CD14-positive monocyte (primary cell): ENCODE data around the gene EEF1AKMT4. TPM values are rescaled to one million over a fixed set of nuclear protein-coding genes. Genes with fewer than 3 reads are reported as not detected.

Source experiments
- DNase-seq, 3 donors: peaks; one replicate each; pipeline ENCODE4 v3.0.0-alpha.2; 2011 to 2022
- H2AFZ ChIP-seq: 2 replicates; pipeline ENCODE4 v1.6.0; 2012; ENCODE audit warnings: mild to moderate bottlenecking, low read depth, low read length, inconsistent platforms; ENCODE audit not compliant: insufficient read depth, poor library complexity, severe bottlenecking
- H3K27ac ChIP-seq, 2 donors: 1 replicate in 1 of 2; 2 replicates in 1 of 2; pipeline ENCODE4 v1.5.1; 2012 to 2013; ENCODE audit warnings: low read length in 2 of 2, control low read depth in 1 of 2, inconsistent platforms in 1 of 2, low read depth in 1 of 2, mild to moderate bottlenecking in 1 of 2
- H3K27me3 ChIP-seq, 2 donors: one replicate each; pipeline versions ENCODE4 v1.6.0 to v1.6.1; 2011 to 2013; ENCODE audit warnings: low read length in 2 of 2; ENCODE audit not compliant: control insufficient read depth in 2 of 2, insufficient read depth in 2 of 2
- H3K36me3 ChIP-seq, 2 donors: replicated peaks in 1 of 2; 1 replicate in 1 of 2; 2 replicates in 1 of 2; pipeline versions ENCODE4 v1.5.1 to v1.6.1; 2012 to 2013; ENCODE audit warnings: low read length in 2 of 2, control low read depth in 1 of 2, inconsistent platforms in 1 of 2, mild to moderate bottlenecking in 1 of 2; ENCODE audit not compliant: insufficient read depth in 2 of 2, control insufficient read depth in 1 of 2
- H3K4me1 ChIP-seq, 2 donors: 1 replicate in 1 of 2; 2 replicates in 1 of 2; pipeline versions ENCODE4 v1.5.1 to v1.6.1; 2012 to 2013; ENCODE audit warnings: low read length in 2 of 2, control low read depth in 1 of 2, inconsistent platforms in 1 of 2, mild to moderate bottlenecking in 1 of 2, moderate library complexity in 1 of 2; ENCODE audit not compliant: insufficient read depth in 2 of 2, control insufficient read depth in 1 of 2
- H3K4me2 ChIP-seq: replicated peaks from 2 replicates; pipeline ENCODE3; 2012; ENCODE audit warnings: low read length, moderate library complexity, mild to moderate bottlenecking; ENCODE audit not compliant: poor library complexity, severe bottlenecking; ENCODE audit errors: extremely low read depth
- H3K4me3 ChIP-seq, 3 experiments: fragments of 200-600 bp in 1 of 3; sonication (generic) in 1 of 3; replicated peaks in 1 of 3; 1 replicate in 2 of 3; 2 replicates in 1 of 3; pipeline ENCODE4 v1.5.1; 2011 to 2013; ENCODE audit warnings: low read length in 3 of 3, mild to moderate bottlenecking in 3 of 3, control low read depth in 2 of 3, low read depth in 2 of 3, inconsistent platforms in 1 of 3, moderate library complexity in 1 of 3
- H3K79me2 ChIP-seq: 2 replicates; pipeline ENCODE4 v1.6.0; 2012; ENCODE audit warnings: mild to moderate bottlenecking, control low read depth, inconsistent platforms, low read length, moderate library complexity; ENCODE audit not compliant: insufficient read depth
- H3K9ac ChIP-seq: 2 replicates; pipeline ENCODE4 v1.6.0; 2017; ENCODE audit warnings: low read length, mild to moderate bottlenecking; ENCODE audit not compliant: insufficient read depth, poor library complexity, severe bottlenecking
- H3K9me3 ChIP-seq, 2 donors: replicated peaks in 1 of 2; 1 replicate in 1 of 2; 2 replicates in 1 of 2; pipeline versions ENCODE4 v1.5.1 to v1.6.1; 2012 to 2013; ENCODE audit warnings: low read length in 2 of 2, control low read depth in 1 of 2; ENCODE audit not compliant: control insufficient read depth in 1 of 2, insufficient read depth in 1 of 2
- H4K20me1 ChIP-seq: 2 replicates; pipeline ENCODE4 v1.6.0; 2012; ENCODE audit warnings: mild to moderate bottlenecking, low read length, control low read depth, moderate library complexity; ENCODE audit not compliant: insufficient read depth
- H3K27ac Mint-ChIP-seq, 7 donors: one replicate each; pipeline ENCODE4 v1.8.0; 2020; ENCODE audit warnings: mild to moderate bottlenecking in 7 of 7, mixed read lengths in 7 of 7, moderate library complexity in 6 of 7, inconsistent platforms in 2 of 7
- H3K27me3 Mint-ChIP-seq, 3 donors: one replicate each; pipeline ENCODE4 v1.8.0; 2021 to 2022; ENCODE audit warnings: low read depth in 3 of 3, mild to moderate bottlenecking in 3 of 3, mixed read lengths in 3 of 3, moderate library complexity in 3 of 3, inconsistent platforms in 1 of 3
- H3K36me3 Mint-ChIP-seq, 2 donors: one replicate each; pipeline ENCODE4 v1.8.0; 2020; ENCODE audit warnings: mixed read lengths in 2 of 2, inconsistent platforms in 1 of 2, mild to moderate bottlenecking in 1 of 2
- H3K4me1 Mint-ChIP-seq: one replicate; pipeline ENCODE4 v1.8.0; 2020; ENCODE audit warnings: mild to moderate bottlenecking, mixed read lengths
- H3K4me3 Mint-ChIP-seq, 2 donors: one replicate each; pipeline ENCODE4 v1.8.0; 2020; ENCODE audit warnings: mild to moderate bottlenecking in 2 of 2, mixed read lengths in 2 of 2, moderate library complexity in 1 of 2
- H3K9me3 Mint-ChIP-seq, 7 donors: one replicate each; pipeline ENCODE4 v1.8.0; 2020 to 2022; ENCODE audit warnings: mixed read lengths in 7 of 7, mild to moderate bottlenecking in 6 of 7, moderate library complexity in 6 of 7, inconsistent platforms in 2 of 7
- WGBS: methylation state at CpG from one replicate; pipeline ENCODE4 v1.1.5; 2013; ENCODE audit warnings: missing lambda C conversion rate; ENCODE audit not compliant: insufficient coverage; 5-methylcytosine and 5-hydroxymethylcytosine counted together
- intact Hi-C, 2 donors: fragments of 100-400 bp; cut with micrococcal nuclease; formaldehyde crosslinking; loops; one replicate each; pipeline versions ENCODE4 v1.15.0 to v1.15.1; 2023
- polyA plus RNA-seq, 3 donors: library from polyadenylated mRNA; depleted of rRNA in 1 of 3; unstranded in 2 of 3; stranded (reverse) in 1 of 3; fragments of 300-500 nt in 2 of 3; fragments of >200 nt in 1 of 3; fragmentation: Illumina TruSeq in 2 of 3; gene quantifications; 1 replicate in 2 of 3; 2 replicates in 1 of 3; pipeline ENCODE4 v1.2.3, GENCODE V29; 2012 to 2021
- TF ChIP-seq, protein P1 (sequence below): fragments of 200-600 bp; IDR thresholded peaks from one replicate; pipeline ENCODE4 v1.8.0; 2022; ENCODE audit warnings: antibody characterized with exemption, mild to moderate bottlenecking

Gene EEF1AKMT4
- polyA plus RNA-seq, 3 donors, result 4.0 to 12.0 (median 7.3) TPM

DNA sequence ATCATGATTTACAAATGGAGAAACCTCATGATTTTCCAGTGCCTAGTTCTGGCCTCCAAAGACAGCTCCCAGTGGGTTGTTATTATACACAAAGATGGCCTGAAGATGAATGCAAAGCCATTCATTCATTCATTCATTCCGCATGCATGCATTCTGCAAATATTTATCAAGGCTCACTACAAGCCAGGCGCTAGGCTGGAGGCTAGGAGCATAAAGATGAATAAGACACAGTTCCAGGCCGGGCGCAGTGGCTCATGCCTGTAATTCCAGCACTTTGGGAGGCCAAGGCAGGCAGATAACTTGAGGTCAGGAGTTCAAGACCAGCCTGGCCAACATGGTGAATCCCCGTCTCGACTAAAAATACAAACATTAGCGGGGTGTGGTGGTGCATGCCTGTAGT, 47.1 kb downstream of the EEF1AKMT4 start:
- no peak overlapping the region for H3K4me3 Mint-ChIP-seq

DNA sequence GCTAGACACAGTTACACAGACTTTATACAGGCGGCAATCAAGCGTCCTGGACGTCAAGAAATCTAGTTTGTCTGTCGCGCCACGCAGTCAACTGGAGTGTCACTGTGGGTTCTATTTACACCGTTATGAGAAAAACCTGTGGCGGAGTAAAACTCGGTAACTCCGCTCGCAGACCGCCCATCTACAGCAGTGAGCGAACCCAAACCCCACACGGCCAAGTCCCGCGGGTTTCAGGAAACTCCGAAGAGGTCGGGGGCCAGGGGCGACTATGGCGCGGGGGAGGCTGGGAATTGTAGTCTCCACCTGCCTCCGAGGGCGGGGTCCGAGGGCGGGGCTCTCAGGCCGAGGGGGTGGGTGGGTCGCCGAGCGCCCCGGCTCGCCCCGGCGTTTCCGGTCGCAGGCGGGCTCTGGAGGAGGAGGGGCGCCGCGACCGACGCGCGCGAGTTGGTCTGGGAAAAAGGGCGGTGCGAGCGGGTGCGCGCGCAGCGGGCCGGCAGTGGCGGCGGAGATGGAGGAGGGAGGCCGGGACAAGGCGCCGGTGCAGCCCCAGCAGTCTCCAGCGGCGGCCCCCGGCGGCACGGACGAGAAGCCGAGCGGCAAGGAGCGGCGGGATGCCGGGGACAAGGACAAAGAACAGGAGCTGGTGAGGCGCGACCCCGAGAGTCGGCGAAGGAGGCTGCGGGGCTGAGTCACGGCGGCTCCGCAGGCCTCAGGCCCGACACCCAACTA, 49.5 kb downstream of the EEF1AKMT4 start, which contains the start of gene PSMD2:
Gene PSMD2 (plus strand): TSS at position 483 of the 729 bp plus-strand sequence. CDS start 26 bp downstream, at position 509.
- TF ChIP-seq, protein P1, sequence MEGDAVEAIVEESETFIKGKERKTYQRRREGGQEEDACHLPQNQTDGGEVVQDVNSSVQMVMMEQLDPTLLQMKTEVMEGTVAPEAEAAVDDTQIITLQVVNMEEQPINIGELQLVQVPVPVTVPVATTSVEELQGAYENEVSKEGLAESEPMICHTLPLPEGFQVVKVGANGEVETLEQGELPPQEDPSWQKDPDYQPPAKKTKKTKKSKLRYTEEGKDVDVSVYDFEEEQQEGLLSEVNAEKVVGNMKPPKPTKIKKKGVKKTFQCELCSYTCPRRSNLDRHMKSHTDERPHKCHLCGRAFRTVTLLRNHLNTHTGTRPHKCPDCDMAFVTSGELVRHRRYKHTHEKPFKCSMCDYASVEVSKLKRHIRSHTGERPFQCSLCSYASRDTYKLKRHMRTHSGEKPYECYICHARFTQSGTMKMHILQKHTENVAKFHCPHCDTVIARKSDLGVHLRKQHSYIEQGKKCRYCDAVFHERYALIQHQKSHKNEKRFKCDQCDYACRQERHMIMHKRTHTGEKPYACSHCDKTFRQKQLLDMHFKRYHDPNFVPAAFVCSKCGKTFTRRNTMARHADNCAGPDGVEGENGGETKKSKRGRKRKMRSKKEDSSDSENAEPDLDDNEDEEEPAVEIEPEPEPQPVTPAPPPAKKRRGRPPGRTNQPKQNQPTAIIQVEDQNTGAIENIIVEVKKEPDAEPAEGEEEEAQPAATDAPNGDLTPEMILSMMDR, result no peak

More for the DNA sequence above, 47.1 kb downstream of the EEF1AKMT4 start:
- H3K4me3 ChIP-seq, result no peak overlapping the region
- intact Hi-C loops, result loop anchor here (5.0 kb wide), 3 partner anchors 44 to 124 kb away; partner anchors contain the start of genes ALG3 (in 1 of the 2), AP2M1 (in 1 of the 2) and EEF1AKMT4 (in 1 of the 2)
- H3K9ac ChIP-seq, result no peak overlapping the region
- 98% methylated on average over 5 of the region's 7 CpGs for WGBS
- no peak overlapping the region for H3K27ac ChIP-seq
- H3K9me3 ChIP-seq, result no peaks in the 10 kb centered on the region
- Mint-ChIP-seq H3K36me3 (peaks cover 13 to 15% of the 10 kb centered on the region in 2 donors), H3K9me3 (no peaks in the 10 kb centered on the region), H3K27me3 (peaks cover 0 to 3% (median 2%) of the 10 kb centered on the region in 3 donors), H3K27ac (no peak overlapping the region), H3K4me1 (peaks cover 21% of the 10 kb centered on the region)
- peaks cover 11 to 16% of the 10 kb centered on the region in 2 donors for H3K36me3 ChIP-seq
- H3K27me3 ChIP-seq, result no peaks in the 10 kb centered on the region
- no peak overlapping the region for H2AFZ ChIP-seq
- H4K20me1 ChIP-seq, result peaks cover 10% of the 10 kb centered on the region
- TF ChIP-seq, protein P1, result no peak
- peaks cover 16 to 19% of the 10 kb centered on the region in 2 donors for H3K4me1 ChIP-seq
- H3K79me2 ChIP-seq, result peaks cover 24% of the 10 kb centered on the region
- no peak overlapping the region for H3K4me2 ChIP-seq
- no peak for DNase-seq

More for the DNA sequence above, 49.5 kb downstream of the EEF1AKMT4 start, which contains the start of gene PSMD2:
- WGBS, result under 1% methylated on average over 75 of the region's 78 CpGs
- H3K27me3 ChIP-seq, result no peaks in the 10 kb centered on the region
- H3K36me3 ChIP-seq, result peaks cover 34 to 39% of the 10 kb centered on the region in 2 donors
- peak within 1 kb of the TSS; percentile 92 for H3K4me2 ChIP-seq
- H3K4me1 Mint-ChIP-seq, result peaks cover 21% of the 10 kb centered on the region
- H3K9me3 ChIP-seq, result no peaks in the 10 kb centered on the region
- peak within 1 kb of the TSS; percentile 53 to 71 for H3K27ac ChIP-seq
- no peaks in the 10 kb centered on the region for H3K9me3 Mint-ChIP-seq
- intact Hi-C loops, result loop anchor here (2.0 to 5.0 kb wide), 4 partner anchors 16 to 127 kb away; partner anchors contain the start of genes ALG3 (in 1 of the 2), AP2M1 (in 1 of the 2), EEF1AKMT4 (in 1 of the 2) and EIF4G1 (in 1 of the 2)
- H3K4me3 Mint-ChIP-seq, result peak within 1 kb of the TSS; percentile 91 to 97
- DNase-seq, result peak; percentile 94 to 95 (median 95)
- H3K4me3 ChIP-seq, result peak within 1 kb of the TSS; percentile 82 to 90 (median 83)
- H3K36me3 Mint-ChIP-seq, result peaks cover 36 to 38% of the 10 kb centered on the region in 2 donors
- peak within 1 kb of the TSS; percentile 79 for H3K9ac ChIP-seq
- peak within 1 kb of the TSS; percentile 86 to 95 (median 91) for H3K27ac Mint-ChIP-seq
- H3K27me3 Mint-ChIP-seq, result peaks cover 0 to 3% (median 0%) of the 10 kb centered on the region in 3 donors
- H3K4me1 ChIP-seq, result peaks cover 16 to 19% of the 10 kb centered on the region in 2 donors
- H3K79me2 ChIP-seq, result peaks cover 29% of the 10 kb centered on the region
- H4K20me1 ChIP-seq, result peaks cover 10% of the 10 kb centered on the region
- peak within 1 kb of the TSS; percentile 78 for H2AFZ ChIP-seq
